WTC11 (cell line): ENCODE data around the gene STH. TPM values are rescaled to one million over a fixed set of nuclear protein-coding genes. Genes with fewer than 3 reads are reported as not detected.

ENCODE experiments used
- ATAC-seq: fragments of 200-7000 bp; cut with Tn5 transposase; 2 replicates; pipeline ENCODE4 v1.10.0; 2021; ENCODE audit warnings: mild to moderate bottlenecking, moderate library complexity
- CTCF ChIA-PET: fragments of 300-600 bp; sonication (Branson Sonifier 250); formaldehyde crosslinking; loops from one replicate; lab custom pipeline; 2021; ENCODE audit warnings: antibody characterized with exemption; lab: Charles Lee
- POLR2A ChIA-PET: fragments of 350-600 bp; sonication (Branson Sonifier 250); formaldehyde crosslinking; loops from one replicate; lab custom pipeline; 2021; ENCODE audit warnings: antibody characterized with exemption; lab: Charles Lee
- DNase-seq: peaks from one replicate; pipeline ENCODE4 v3.0.0; 2021; ENCODE audit warnings: low spot score
- H3K27ac Mint-ChIP-seq: 2 replicates; pipeline ENCODE4 v1.8.0; 2021; ENCODE audit warnings: mixed read lengths
- H3K27me3 Mint-ChIP-seq: 2 replicates; pipeline ENCODE4 v1.8.0; 2021; ENCODE audit warnings: low read depth, mild to moderate bottlenecking, moderate library complexity, mixed read lengths
- H3K36me3 Mint-ChIP-seq: 2 replicates; pipeline ENCODE4 v1.8.0; 2021; ENCODE audit warnings: mixed read lengths
- H3K4me1 Mint-ChIP-seq: 2 replicates; pipeline ENCODE4 v1.8.0; 2022; ENCODE audit warnings: mixed read lengths
- H3K4me3 Mint-ChIP-seq: 2 replicates; pipeline ENCODE4 v1.8.0; 2021; ENCODE audit warnings: mild to moderate bottlenecking, moderate library complexity, mixed read lengths
- H3K9me3 Mint-ChIP-seq: 2 replicates; pipeline ENCODE4 v1.8.0; 2021; ENCODE audit warnings: mixed read lengths
- ATF1 ChIP-seq: sonication (generic); formaldehyde crosslinking; IDR thresholded peaks from 2 replicates; pipeline ENCODE4 v1.8.1; 2023; ENCODE audit warnings: mild to moderate bottlenecking, moderate library complexity, missing genetic modification reagents
- ELF4 ChIP-seq: sonication (generic); formaldehyde crosslinking; IDR thresholded peaks from 2 replicates; pipeline ENCODE4 v1.8.1; 2022; ENCODE audit warnings: low read depth, mild to moderate bottlenecking, moderate library complexity, missing genetic modification reagents
- FOXK1 ChIP-seq: sonication (generic); formaldehyde crosslinking; IDR thresholded peaks from 2 replicates; pipeline ENCODE4 v1.8.0; 2022; ENCODE audit warnings: mild to moderate bottlenecking, moderate library complexity, missing genetic modification reagents
- GTF2I ChIP-seq: fragments of 250-450 bp; sonication (Bioruptor Pico); conservative IDR thresholded peaks from 2 replicates; pipeline ENCODE4 v1.4.0; 2021; ENCODE audit warnings: mild to moderate bottlenecking
- NFE2L1 ChIP-seq: sonication (generic); formaldehyde crosslinking; IDR thresholded peaks from 2 replicates; pipeline ENCODE4 v1.8.1; 2023; ENCODE audit warnings: missing genetic modification reagents
- NR3C1 ChIP-seq: sonication (generic); formaldehyde crosslinking; conservative IDR thresholded peaks from 2 replicates; pipeline ENCODE4 v1.8.1; 2023; ENCODE audit warnings: low read depth, mild to moderate bottlenecking, missing genetic modification reagents
- OVOL2 ChIP-seq: fragments of 250-450 bp; sonication (Bioruptor Pico); IDR thresholded peaks from 2 replicates; pipeline ENCODE4 v1.9.0; 2021; ENCODE audit warnings: mild to moderate bottlenecking, borderline replicate concordance
- PRRX2 ChIP-seq: fragments of 250-450 bp; sonication (Bioruptor Pico); IDR thresholded peaks from 2 replicates; pipeline ENCODE4 v1.8.0; 2021; ENCODE audit warnings: mild to moderate bottlenecking
- RELA ChIP-seq: sonication (generic); formaldehyde crosslinking; IDR thresholded peaks from 2 replicates; pipeline ENCODE4 v1.8.1; 2022; ENCODE audit warnings: missing genetic modification reagents, mild to moderate bottlenecking, borderline replicate concordance
- SMAD4 ChIP-seq: sonication (generic); formaldehyde crosslinking; IDR thresholded peaks from 2 replicates; pipeline ENCODE4 v1.8.0; 2022; ENCODE audit warnings: mild to moderate bottlenecking, missing genetic modification reagents
- SOX15 ChIP-seq: fragments of 250-450 bp; sonication (Bioruptor Pico); IDR thresholded peaks from 2 replicates; pipeline ENCODE4 v1.9.0; 2021; ENCODE audit warnings: mild to moderate bottlenecking
- TEAD1 ChIP-seq: sonication (generic); formaldehyde crosslinking; IDR thresholded peaks from 2 replicates; pipeline ENCODE4 v1.8.0; 2022; ENCODE audit warnings: mild to moderate bottlenecking, missing genetic modification reagents
- ZBTB21 ChIP-seq: sonication (generic); formaldehyde crosslinking; IDR thresholded peaks from 2 replicates; pipeline ENCODE4 v1.8.1; 2023; ENCODE audit warnings: mild to moderate bottlenecking, missing genetic modification reagents, borderline replicate concordance
- ZNF138 ChIP-seq: sonication (generic); formaldehyde crosslinking; conservative IDR thresholded peaks from 2 replicates; pipeline ENCODE4 v1.8.1; 2022; ENCODE audit warnings: mild to moderate bottlenecking, moderate library complexity, missing genetic modification reagents
- total RNA-seq: library from RNA; stranded (reverse); gene quantifications from 3 replicates; pipeline ENCODE4 v1.2.3, GENCODE V29; 2021
- TF ChIP-seq, protein P1 (sequence below): fragments of 250-450 bp; sonication (Bioruptor Pico); IDR thresholded peaks from 2 replicates; pipeline ENCODE4 v1.9.0; 2021; ENCODE audit warnings: moderate library complexity, mild to moderate bottlenecking, inconsistent platforms, borderline replicate concordance
- TF ChIP-seq, protein P2 (sequence below): fragments of 250-450 bp; sonication (Bioruptor Pico); IDR thresholded peaks from 2 replicates; pipeline ENCODE4 v1.8.0; 2021; ENCODE audit warnings: mild to moderate bottlenecking
- TF ChIP-seq, protein P3 (sequence below): fragments of 250-450 bp; sonication (Bioruptor Pico); IDR thresholded peaks from 2 replicates; pipeline ENCODE4 v1.9.0; 2021; ENCODE audit warnings: mild to moderate bottlenecking, borderline replicate concordance
- TF ChIP-seq, protein P4 (sequence below): sonication (generic); formaldehyde crosslinking; IDR thresholded peaks from 2 replicates; pipeline ENCODE4 v1.8.1; 2022; ENCODE audit warnings: mild to moderate bottlenecking, missing genetic modification reagents, moderate library complexity, borderline replicate concordance
- TF ChIP-seq, protein P5 (sequence below): sonication (generic); formaldehyde crosslinking; IDR thresholded peaks from 2 replicates; pipeline ENCODE4 v1.8.0; 2022; ENCODE audit warnings: mild to moderate bottlenecking, missing genetic modification reagents
- TF ChIP-seq, protein P6 (sequence below): sonication (generic); formaldehyde crosslinking; conservative IDR thresholded peaks from 2 replicates; pipeline ENCODE4 v1.8.1; 2022; ENCODE audit warnings: mild to moderate bottlenecking, missing genetic modification reagents

STH gene
- total RNA-seq, 1 experiment from 2014 or later: not detected

DNA sequence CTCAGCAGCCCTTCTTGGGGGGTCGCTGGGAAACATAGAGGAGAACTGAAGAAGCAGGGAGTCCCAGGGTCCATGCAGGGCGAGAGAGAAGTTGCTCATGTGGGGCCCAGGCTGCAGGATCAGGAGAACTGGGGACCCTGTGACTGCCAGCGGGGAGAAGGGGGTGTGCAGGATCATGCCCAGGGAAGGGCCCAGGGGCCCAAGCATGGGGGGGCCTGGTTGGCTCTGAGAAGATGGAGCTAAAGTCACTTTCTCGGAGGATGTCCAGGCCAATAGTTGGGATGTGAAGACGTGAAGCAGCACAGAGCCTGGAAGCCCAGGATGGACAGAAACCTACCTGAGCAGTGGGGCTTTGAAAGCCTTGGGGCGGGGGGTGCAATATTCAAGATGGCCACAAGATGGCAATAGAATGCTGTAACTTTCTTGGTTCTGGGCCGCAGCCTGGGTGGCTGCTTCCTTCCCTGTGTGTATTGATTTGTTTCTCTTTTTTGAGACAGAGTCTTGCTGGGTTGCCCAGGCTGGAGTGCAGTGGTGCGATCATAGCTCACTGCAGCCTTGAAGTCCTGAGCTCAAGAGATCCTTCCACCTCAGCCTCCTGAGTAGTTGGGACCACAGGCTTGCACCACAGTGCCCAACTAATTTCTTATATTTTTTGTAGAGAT, 3.4 kb downstream of the STH start (continued):
- no peak for TF ChIP-seq ATF1 (CRISPR knock-in tag)
- no peak for TF ChIP-seq TEAD1 (CRISPR knock-in tag)
- TF ChIP-seq NFE2L1 (CRISPR knock-in tag): no peak
- 0 out of 2 replicates have a peak, but pooled peaks have one; percentile 46 for TF ChIP-seq RELA
- no peak for TF ChIP-seq SMAD4 (CRISPR knock-in tag)
- no peak for TF ChIP-seq ELF4 (CRISPR knock-in tag)
- TF ChIP-seq, protein P1, sequence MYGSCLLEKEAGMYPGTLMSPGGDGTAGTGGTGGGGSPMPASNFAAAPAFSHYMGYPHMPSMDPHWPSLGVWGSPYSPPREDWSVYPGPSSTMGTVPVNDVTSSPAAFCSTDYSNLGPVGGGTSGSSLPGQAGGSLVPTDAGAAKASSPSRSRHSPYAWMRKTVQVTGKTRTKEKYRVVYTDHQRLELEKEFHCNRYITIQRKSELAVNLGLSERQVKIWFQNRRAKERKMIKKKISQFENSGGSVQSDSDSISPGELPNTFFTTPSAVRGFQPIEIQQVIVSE (CRISPR knock-in tag): no peak
- TF ChIP-seq, protein P2, sequence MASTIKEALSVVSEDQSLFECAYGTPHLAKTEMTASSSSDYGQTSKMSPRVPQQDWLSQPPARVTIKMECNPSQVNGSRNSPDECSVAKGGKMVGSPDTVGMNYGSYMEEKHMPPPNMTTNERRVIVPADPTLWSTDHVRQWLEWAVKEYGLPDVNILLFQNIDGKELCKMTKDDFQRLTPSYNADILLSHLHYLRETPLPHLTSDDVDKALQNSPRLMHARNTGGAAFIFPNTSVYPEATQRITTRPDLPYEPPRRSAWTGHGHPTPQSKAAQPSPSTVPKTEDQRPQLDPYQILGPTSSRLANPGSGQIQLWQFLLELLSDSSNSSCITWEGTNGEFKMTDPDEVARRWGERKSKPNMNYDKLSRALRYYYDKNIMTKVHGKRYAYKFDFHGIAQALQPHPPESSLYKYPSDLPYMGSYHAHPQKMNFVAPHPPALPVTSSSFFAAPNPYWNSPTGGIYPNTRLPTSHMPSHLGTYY: no peak
- TF ChIP-seq, protein P3, sequence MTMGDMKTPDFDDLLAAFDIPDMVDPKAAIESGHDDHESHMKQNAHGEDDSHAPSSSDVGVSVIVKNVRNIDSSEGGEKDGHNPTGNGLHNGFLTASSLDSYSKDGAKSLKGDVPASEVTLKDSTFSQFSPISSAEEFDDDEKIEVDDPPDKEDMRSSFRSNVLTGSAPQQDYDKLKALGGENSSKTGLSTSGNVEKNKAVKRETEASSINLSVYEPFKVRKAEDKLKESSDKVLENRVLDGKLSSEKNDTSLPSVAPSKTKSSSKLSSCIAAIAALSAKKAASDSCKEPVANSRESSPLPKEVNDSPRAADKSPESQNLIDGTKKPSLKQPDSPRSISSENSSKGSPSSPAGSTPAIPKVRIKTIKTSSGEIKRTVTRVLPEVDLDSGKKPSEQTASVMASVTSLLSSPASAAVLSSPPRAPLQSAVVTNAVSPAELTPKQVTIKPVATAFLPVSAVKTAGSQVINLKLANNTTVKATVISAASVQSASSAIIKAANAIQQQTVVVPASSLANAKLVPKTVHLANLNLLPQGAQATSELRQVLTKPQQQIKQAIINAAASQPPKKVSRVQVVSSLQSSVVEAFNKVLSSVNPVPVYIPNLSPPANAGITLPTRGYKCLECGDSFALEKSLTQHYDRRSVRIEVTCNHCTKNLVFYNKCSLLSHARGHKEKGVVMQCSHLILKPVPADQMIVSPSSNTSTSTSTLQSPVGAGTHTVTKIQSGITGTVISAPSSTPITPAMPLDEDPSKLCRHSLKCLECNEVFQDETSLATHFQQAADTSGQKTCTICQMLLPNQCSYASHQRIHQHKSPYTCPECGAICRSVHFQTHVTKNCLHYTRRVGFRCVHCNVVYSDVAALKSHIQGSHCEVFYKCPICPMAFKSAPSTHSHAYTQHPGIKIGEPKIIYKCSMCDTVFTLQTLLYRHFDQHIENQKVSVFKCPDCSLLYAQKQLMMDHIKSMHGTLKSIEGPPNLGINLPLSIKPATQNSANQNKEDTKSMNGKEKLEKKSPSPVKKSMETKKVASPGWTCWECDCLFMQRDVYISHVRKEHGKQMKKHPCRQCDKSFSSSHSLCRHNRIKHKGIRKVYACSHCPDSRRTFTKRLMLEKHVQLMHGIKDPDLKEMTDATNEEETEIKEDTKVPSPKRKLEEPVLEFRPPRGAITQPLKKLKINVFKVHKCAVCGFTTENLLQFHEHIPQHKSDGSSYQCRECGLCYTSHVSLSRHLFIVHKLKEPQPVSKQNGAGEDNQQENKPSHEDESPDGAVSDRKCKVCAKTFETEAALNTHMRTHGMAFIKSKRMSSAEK: no peak
- TF ChIP-seq NR3C1 (CRISPR knock-in tag): no peak
- TF ChIP-seq, all 79 proteins: peak for 5

DNA sequence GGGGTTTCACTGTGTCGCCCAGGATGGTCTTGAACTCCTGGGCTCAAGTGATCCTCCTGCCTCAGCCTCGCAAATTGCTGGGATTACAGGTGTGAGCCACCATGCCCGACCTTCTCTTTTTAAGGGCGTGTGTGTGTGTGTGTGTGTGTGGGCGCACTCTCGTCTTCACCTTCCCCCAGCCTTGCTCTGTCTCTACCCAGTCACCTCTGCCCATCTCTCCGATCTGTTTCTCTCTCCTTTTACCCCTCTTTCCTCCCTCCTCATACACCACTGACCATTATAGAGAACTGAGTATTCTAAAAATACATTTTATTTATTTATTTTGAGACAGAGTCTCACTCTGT, 3.9 kb downstream of the STH start:
- CTCF ChIA-PET: interaction anchor here (0.7 to 4.1 kb wide), 6 partner anchors 10 to 210 kb away, joined by 4 to 20 read pairs (median 7); partner anchors contain the start of gene KANSL1
- no peak for TF ChIP-seq GTF2I
- TF ChIP-seq, protein P4, sequence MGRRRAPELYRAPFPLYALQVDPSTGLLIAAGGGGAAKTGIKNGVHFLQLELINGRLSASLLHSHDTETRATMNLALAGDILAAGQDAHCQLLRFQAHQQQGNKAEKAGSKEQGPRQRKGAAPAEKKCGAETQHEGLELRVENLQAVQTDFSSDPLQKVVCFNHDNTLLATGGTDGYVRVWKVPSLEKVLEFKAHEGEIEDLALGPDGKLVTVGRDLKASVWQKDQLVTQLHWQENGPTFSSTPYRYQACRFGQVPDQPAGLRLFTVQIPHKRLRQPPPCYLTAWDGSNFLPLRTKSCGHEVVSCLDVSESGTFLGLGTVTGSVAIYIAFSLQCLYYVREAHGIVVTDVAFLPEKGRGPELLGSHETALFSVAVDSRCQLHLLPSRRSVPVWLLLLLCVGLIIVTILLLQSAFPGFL (CRISPR knock-in tag): no peak
- TF ChIP-seq FOXK1 (CRISPR knock-in tag): no peak
- TF ChIP-seq ZBTB21 (CRISPR knock-in tag): no peak
- no peak for TF ChIP-seq SOX15 (CRISPR knock-in tag)
- no peak for TF ChIP-seq OVOL2 (CRISPR knock-in tag)
- TF ChIP-seq PRRX2 (CRISPR knock-in tag): no peak
- TF ChIP-seq, protein P3: no peak
- TF ChIP-seq, protein P5, sequence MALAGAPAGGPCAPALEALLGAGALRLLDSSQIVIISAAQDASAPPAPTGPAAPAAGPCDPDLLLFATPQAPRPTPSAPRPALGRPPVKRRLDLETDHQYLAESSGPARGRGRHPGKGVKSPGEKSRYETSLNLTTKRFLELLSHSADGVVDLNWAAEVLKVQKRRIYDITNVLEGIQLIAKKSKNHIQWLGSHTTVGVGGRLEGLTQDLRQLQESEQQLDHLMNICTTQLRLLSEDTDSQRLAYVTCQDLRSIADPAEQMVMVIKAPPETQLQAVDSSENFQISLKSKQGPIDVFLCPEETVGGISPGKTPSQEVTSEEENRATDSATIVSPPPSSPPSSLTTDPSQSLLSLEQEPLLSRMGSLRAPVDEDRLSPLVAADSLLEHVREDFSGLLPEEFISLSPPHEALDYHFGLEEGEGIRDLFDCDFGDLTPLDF: no peak
- no peak for TF ChIP-seq ZNF138 (CRISPR knock-in tag)
- TF ChIP-seq NR3C1 (CRISPR knock-in tag): no peak
- TF ChIP-seq, protein P6, sequence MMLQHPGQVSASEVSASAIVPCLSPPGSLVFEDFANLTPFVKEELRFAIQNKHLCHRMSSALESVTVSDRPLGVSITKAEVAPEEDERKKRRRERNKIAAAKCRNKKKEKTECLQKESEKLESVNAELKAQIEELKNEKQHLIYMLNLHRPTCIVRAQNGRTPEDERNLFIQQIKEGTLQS (CRISPR knock-in tag): no peak

More for the DNA sequence above, 3.9 kb downstream of the STH start:
- Mint-ChIP-seq H3K27me3 (no peaks in the 10 kb centered on the region; the same call in 1 of the 2 replicates), H3K4me1 (no peaks in the 10 kb centered on the region), H3K4me3 (no peak overlapping the region), H3K36me3 (no peaks in the 10 kb centered on the region), H3K9me3 (peaks cover 11% of the 10 kb centered on the region), H3K27ac (no peak overlapping the region)
- no peak for DNase-seq
- POLR2A ChIA-PET: no interaction called here
- no peak for ATAC-seq
